PC-3 (cell line): ENCODE data around the gene CRY2. TPM values are rescaled to one million over a fixed set of nuclear protein-coding genes. Genes with fewer than 3 reads are reported as not detected.

Experiments used
- ATAC-seq: fragments of 200-7000 bp; cut with Tn5 transposase; 2 replicates; pipeline ENCODE4 v1.9.1; 2020; ENCODE audit warnings: mild to moderate bottlenecking, moderate library complexity
- BruUV-seq: library from RNA; stranded (reverse); fragments of 400-500 nt; replicated peaks from 2 replicates; lab custom pipeline; 2021; lab: Mats Ljungman, UMichigan
- CTCF ChIA-PET: fragments of 300-600 bp; sonication (Branson Sonifier 250); formaldehyde crosslinking; loops from one replicate; lab custom pipeline; 2022; ENCODE audit warnings: antibody characterized with exemption; lab: Charles Lee
- POLR2A ChIA-PET: fragments of 300-600 bp; sonication (Branson Sonifier 250); formaldehyde crosslinking; loops from one replicate; lab custom pipeline; 2022; ENCODE audit warnings: antibody characterized with exemption; ENCODE audit not compliant: unreplicated experiment; lab: Charles Lee
- DNase-seq: peaks from one replicate; pipeline ENCODE4 v3.0.0-alpha.2; 2015
- H2AFZ ChIP-seq: fragments of 300-600 bp; sonication (generic); 2 replicates; pipeline ENCODE4 v1.6.0; 2016; ENCODE audit warnings: antibody characterized with exemption, low read length
- H3F3A ChIP-seq: fragments of 300-600 bp; sonication (generic); one replicate; pipeline ENCODE4 v1.6.0; 2017; ENCODE audit warnings: antibody characterized with exemption, low read length, control low read depth, mild to moderate bottlenecking; ENCODE audit not compliant: unreplicated experiment
- H3K27ac ChIP-seq: fragments of 300-600 bp; sonication (generic); 2 replicates; pipeline ENCODE4 v1.5.1; 2016; ENCODE audit warnings: mild to moderate bottlenecking, low read length
- H3K27me3 ChIP-seq: fragments of 300-600 bp; sonication (generic); 2 replicates; pipeline ENCODE4 v1.6.1; 2016; ENCODE audit warnings: low read length, mixed read lengths
- H3K36me3 ChIP-seq: fragments of 300-600 bp; sonication (generic); 2 replicates; pipeline ENCODE4 v1.6.1; 2016; ENCODE audit warnings: low read depth, mixed run types, low read length, mixed read lengths
- H3K4me1 ChIP-seq: fragments of 300-600 bp; sonication (generic); 2 replicates; pipeline ENCODE4 v1.5.1; 2016; ENCODE audit warnings: low read length; ENCODE audit not compliant: insufficient read depth
- H3K4me2 ChIP-seq: fragments of 300-600 bp; sonication (generic); 2 replicates; pipeline ENCODE4 v1.6.0; 2016; ENCODE audit warnings: low read length
- H3K4me3 ChIP-seq: fragments of 300-600 bp; sonication (generic); 2 replicates; pipeline ENCODE4 v1.5.1; 2016; ENCODE audit warnings: mild to moderate bottlenecking, low read length, mixed read lengths
- H3K79me2 ChIP-seq: fragments of 300-600 bp; sonication (generic); 2 replicates; pipeline ENCODE4 v1.6.1; 2017; ENCODE audit warnings: low read length, mixed read lengths
- H3K9ac ChIP-seq: fragments of 300-600 bp; sonication (generic); 2 replicates; pipeline ENCODE4 v1.6.0; 2016; ENCODE audit warnings: mild to moderate bottlenecking, low read length
- H3K9me2 ChIP-seq: fragments of 300-600 bp; sonication (generic); replicated peaks from 2 replicates; pipeline ENCODE4 v1.6.1; 2016; ENCODE audit warnings: mixed run types, low read length, mixed read lengths
- H3K9me3 ChIP-seq: fragments of 300-600 bp; sonication (generic); 2 replicates; pipeline ENCODE4 v1.6.1; 2016; ENCODE audit warnings: low read length, mixed read lengths
- H4K20me1 ChIP-seq: fragments of 300-600 bp; sonication (generic); 2 replicates; pipeline ENCODE4 v1.6.1; 2016; ENCODE audit warnings: low read length, mixed read lengths
- CTCF ChIP-seq: fragments of 300-600 bp; sonication (generic); conservative IDR thresholded peaks from 2 replicates; pipeline ENCODE4 v1.5.1; 2017; ENCODE audit warnings: antibody characterized with exemption, low read depth, mild to moderate bottlenecking, low read length
- EZH2 ChIP-seq: fragments of 300-600 bp; sonication (generic); IDR thresholded peaks from one replicate; pipeline ENCODE4 v1.6.1; 2017; ENCODE audit warnings: antibody characterized with exemption, mild to moderate bottlenecking, low read length; ENCODE audit not compliant: unreplicated experiment
- EZH2phosphoT487 ChIP-seq: fragments of 300-600 bp; sonication (generic); IDR thresholded peaks from 2 replicates; pipeline ENCODE4 v1.6.1; 2018; ENCODE audit warnings: mild to moderate bottlenecking, antibody characterized with exemption, low read length, borderline replicate concordance
- intact Hi-C: fragments of 100-400 bp; cut with micrococcal nuclease; formaldehyde crosslinking; loops from 2 replicates; pipeline ENCODE4 v1.9.0; 2023
- total RNA-seq: library from RNA; depleted of rRNA; stranded (reverse); fragments of >200 nt; gene quantifications from 2 replicates; pipeline ENCODE4 v1.2.3, GENCODE V29; 2014

CRY2 gene
- total RNA-seq, 1 experiment from 2014 or later: 9.5 TPM

- H3K79me2 ChIP-seq: peaks cover 58% of the 10 kb centered on the region
- no peak for ATAC-seq
- POLR2A ChIA-PET: no interaction called here
Measured at GRCh38 chr11:45850446-45850845, 3.2 kb downstream of the CRY2 start.

GRCh38 chr11:45851228-45851627 is 4.0 kb downstream of the CRY2 start:
- no peak for ATAC-seq
- Histone ChIP-seq H3K79me2 (peaks cover 58% of the 10 kb centered on the region), H4K20me1 (peaks cover 14% of the 10 kb centered on the region), H3K4me1 (peaks cover 17% of the 10 kb centered on the region), H3K9me3 (no peaks in the 10 kb centered on the region), H3K27ac (no peak overlapping the region), H3K4me3 (no peak overlapping the region), H3K9ac (no peak overlapping the region), H3K27me3 (no peaks in the 10 kb centered on the region), H3K36me3 (0 out of 2 replicates have a peak, but pooled peaks cover 4% of the 10 kb centered on the region), H2AFZ (no peak overlapping the region), H3K9me2 (no peaks in the 10 kb centered on the region), H3K4me2 (no peak overlapping the region), H3F3A (no peaks in the 10 kb centered on the region)
- TF ChIP-seq EZH2phosphoT487: no peak
- TF ChIP-seq CTCF: no peak
- TF ChIP-seq EZH2: no peak
- no TSS peak for BruUV-seq
- intact Hi-C loops: no loop called here
- ChIA-PET POLR2A (no interaction called here), CTCF (no interaction called here)
- no peak for DNase-seq

More at GRCh38 chr11:45850446-45850845, 3.2 kb downstream of the CRY2 start:
- Histone ChIP-seq H3K4me3 (no peak overlapping the region), H3K9ac (no peak overlapping the region), H3F3A (no peaks in the 10 kb centered on the region), H3K36me3 (no peaks in the 10 kb centered on the region), H2AFZ (no peak overlapping the region), H3K9me2 (no peaks in the 10 kb centered on the region), H3K27me3 (no peaks in the 10 kb centered on the region), H3K9me3 (no peaks in the 10 kb centered on the region), H3K4me2 (no peak overlapping the region), H3K27ac (no peak overlapping the region), H3K4me1 (peaks cover 17% of the 10 kb centered on the region), H4K20me1 (peaks cover 14% of the 10 kb centered on the region)
- CTCF ChIA-PET: no interaction called here
- no peak for DNase-seq
- TF ChIP-seq EZH2 (no peak), EZH2phosphoT487 (no peak), CTCF (no peak)
- intact Hi-C loops: no loop called here
- BruUV-seq: no TSS peak

- H3K4me1 ChIP-seq: peaks cover 12% of the 10 kb centered on the region; the same call in 1 of the 2 replicates
- H3K9me3 ChIP-seq: no peaks in the 10 kb centered on the region
- H3K4me2 ChIP-seq: no peak overlapping the region
- no peak for TF ChIP-seq EZH2phosphoT487
- TF ChIP-seq EZH2: no peak
- TF ChIP-seq CTCF: no peak
- CTCF ChIA-PET: no interaction called here
- H3K9ac ChIP-seq: no peak overlapping the region
- H3K4me3 ChIP-seq: no peak overlapping the region
- no TSS peak for BruUV-seq
- ATAC-seq (no peak), DNase-seq (no peak)
- peaks cover 58% of the 10 kb centered on the region for H3K79me2 ChIP-seq
- H3K9me2 ChIP-seq: no peaks in the 10 kb centered on the region
- no peak overlapping the region for H2AFZ ChIP-seq
- 0 out of 2 replicates have a peak, but pooled peaks cover 4% of the 10 kb centered on the region for H3K36me3 ChIP-seq
- no peaks in the 10 kb centered on the region for H3F3A ChIP-seq
- POLR2A ChIA-PET: no interaction called here
- no peaks in the 10 kb centered on the region for H3K27me3 ChIP-seq
- H4K20me1 ChIP-seq: peaks cover 14% of the 10 kb centered on the region
- intact Hi-C loops: no loop called here
- no peak overlapping the region for H3K27ac ChIP-seq
Measured at GRCh38 chr11:45852018-45852711, 4.9 kb downstream of the CRY2 start.
